HEK293 (cell line): ENCODE results near the gene GPR3.
A peak's percentile ranks its signal among the peaks of the same experiment; 100 is the strongest.

ENCODE experiments used
- BCL11B ChIP-seq: fragments of 450-650 bp; formaldehyde crosslinking; IDR thresholded peaks from 2 replicates; pipeline ENCODE4 v1.5.1; 2016; ENCODE audit warnings: low read depth, missing biosample characterization, missing genetic modification characterization
- HOXA7 ChIP-seq: sonication (generic); formaldehyde crosslinking; IDR thresholded peaks from 2 replicates; pipeline ENCODE4 v1.8.1; 2022; ENCODE audit warnings: missing genetic modification reagents, borderline replicate concordance
- HOXC10 ChIP-seq: sonication (generic); formaldehyde crosslinking; IDR thresholded peaks from 2 replicates; pipeline ENCODE4 v1.8.1; 2023; ENCODE audit warnings: mild to moderate bottlenecking, missing genetic modification reagents
- IKZF3 ChIP-seq: fragments of 450-650 bp; IDR thresholded peaks from 2 replicates; pipeline ENCODE4 v1.5.0; 2018; ENCODE audit warnings: missing biosample characterization, mild to moderate bottlenecking, missing genetic modification characterization, moderate library complexity
- KLF7 ChIP-seq: fragments of 450-650 bp; formaldehyde crosslinking; IDR thresholded peaks from 2 replicates; pipeline ENCODE4 v1.5.1; 2016; ENCODE audit warnings: missing biosample characterization, missing genetic modification characterization, borderline replicate concordance
- MYNN ChIP-seq: fragments of 450-650 bp; formaldehyde crosslinking; IDR thresholded peaks from 2 replicates; pipeline ENCODE4 v1.5.1; 2016; ENCODE audit warnings: missing biosample characterization, missing genetic modification characterization, borderline replicate concordance
- PRDM4 ChIP-seq: fragments of 450-650 bp; formaldehyde crosslinking; IDR thresholded peaks from 2 replicates; pipeline ENCODE4 v1.5.1; 2017; ENCODE audit warnings: missing biosample characterization, missing genetic modification characterization
- TCF7L2 ChIP-seq: IDR thresholded peaks from 2 replicates; pipeline ENCODE4 v1.6.1; 2011; ENCODE audit warnings: low read depth, mild to moderate bottlenecking, inconsistent platforms, low read length, moderate library complexity, borderline replicate concordance
- TSHZ1 ChIP-seq: fragments of 450-650 bp; formaldehyde crosslinking; IDR thresholded peaks from 2 replicates; pipeline ENCODE4 v1.5.1; 2016; ENCODE audit warnings: missing biosample characterization, missing genetic modification characterization, borderline replicate concordance
- YY2 ChIP-seq: fragments of 450-650 bp; formaldehyde crosslinking; IDR thresholded peaks from 2 replicates; pipeline ENCODE4 v1.5.1; 2016; ENCODE audit warnings: missing biosample characterization, missing genetic modification characterization
- ZBTB7A ChIP-seq: fragments of 450-650 bp; formaldehyde crosslinking; IDR thresholded peaks from 2 replicates; pipeline ENCODE4 v1.5.1; 2016; ENCODE audit warnings: low read depth, missing biosample characterization, missing genetic modification characterization
- ZFHX2 ChIP-seq: fragments of 450-650 bp; formaldehyde crosslinking; conservative IDR thresholded peaks from 2 replicates; pipeline ENCODE4 v1.5.1; 2016; ENCODE audit warnings: missing biosample characterization, missing genetic modification characterization
- ZFP37 ChIP-seq: fragments of 450-650 bp; formaldehyde crosslinking; IDR thresholded peaks from 2 replicates; pipeline ENCODE4 v1.5.1; 2016; ENCODE audit warnings: missing biosample characterization, missing genetic modification characterization
- ZFP41 ChIP-seq: fragments of 450-650 bp; formaldehyde crosslinking; IDR thresholded peaks from 2 replicates; pipeline ENCODE4 v1.5.1; 2016; ENCODE audit warnings: missing biosample characterization, missing genetic modification characterization, borderline replicate concordance
- ZNF132 ChIP-seq: fragments of 450-650 bp; formaldehyde crosslinking; IDR thresholded peaks from 2 replicates; pipeline ENCODE4 v1.5.1; 2017; ENCODE audit warnings: missing biosample characterization, missing genetic modification characterization, borderline replicate concordance
- ZNF155 ChIP-seq: fragments of 450-650 bp; formaldehyde crosslinking; IDR thresholded peaks from 2 replicates; pipeline ENCODE4 v1.5.1; 2016; ENCODE audit warnings: missing biosample characterization, missing genetic modification characterization
- ZNF18 ChIP-seq: fragments of 450-650 bp; formaldehyde crosslinking; IDR thresholded peaks from 2 replicates; pipeline ENCODE4 v1.5.1; 2016; ENCODE audit warnings: missing biosample characterization, missing genetic modification characterization
- ZNF223 ChIP-seq: fragments of 450-650 bp; formaldehyde crosslinking; IDR thresholded peaks from 2 replicates; pipeline ENCODE4 v1.5.1; 2016; ENCODE audit warnings: missing biosample characterization, missing genetic modification characterization
- ZNF521 ChIP-seq: fragments of 450-650 bp; formaldehyde crosslinking; IDR thresholded peaks from 2 replicates; pipeline ENCODE4 v1.5.1; 2017; ENCODE audit warnings: missing biosample characterization, mild to moderate bottlenecking, missing genetic modification characterization
- ZNF529 ChIP-seq: fragments of 450-650 bp; formaldehyde crosslinking; IDR thresholded peaks from 2 replicates; pipeline ENCODE4 v1.5.1; 2017; ENCODE audit warnings: missing genetic modification characterization, missing biosample characterization; ENCODE audit not compliant: insufficient replicate concordance
- ZNF596 ChIP-seq: fragments of 450-650 bp; IDR thresholded peaks from 2 replicates; pipeline ENCODE4 v1.5.0; 2018; ENCODE audit warnings: missing biosample characterization, mild to moderate bottlenecking, missing genetic modification characterization, moderate library complexity
- ZNF623 ChIP-seq: fragments of 450-650 bp; formaldehyde crosslinking; IDR thresholded peaks from 2 replicates; pipeline ENCODE4 v1.5.1; 2016; ENCODE audit warnings: missing biosample characterization, missing genetic modification characterization
- ZNF677 ChIP-seq: fragments of 450-650 bp; IDR thresholded peaks from 2 replicates; pipeline ENCODE4 v1.5.0; 2018; ENCODE audit warnings: missing biosample characterization, mild to moderate bottlenecking, missing genetic modification characterization, moderate library complexity
- ZSCAN23 ChIP-seq: fragments of 450-650 bp; formaldehyde crosslinking; IDR thresholded peaks from 2 replicates; pipeline ENCODE4 v1.5.1; 2016; ENCODE audit warnings: missing biosample characterization, missing genetic modification characterization
- ZSCAN5A ChIP-seq: fragments of 450-650 bp; formaldehyde crosslinking; IDR thresholded peaks from 2 replicates; pipeline ENCODE4 v1.5.1; 2016; ENCODE audit warnings: missing biosample characterization, missing genetic modification characterization
- TF ChIP-seq, protein P1 (sequence below): fragments of 450-650 bp; formaldehyde crosslinking; IDR thresholded peaks from 2 replicates; pipeline ENCODE4 v1.5.1; 2016; ENCODE audit warnings: missing biosample characterization, missing genetic modification characterization, low read depth
- TF ChIP-seq, protein P2 (sequence below): fragments of 450-650 bp; IDR thresholded peaks from 2 replicates; pipeline ENCODE4 v1.5.1; 2018; ENCODE audit warnings: missing biosample characterization, mild to moderate bottlenecking, missing genetic modification characterization

Gene GPR3

DNA sequence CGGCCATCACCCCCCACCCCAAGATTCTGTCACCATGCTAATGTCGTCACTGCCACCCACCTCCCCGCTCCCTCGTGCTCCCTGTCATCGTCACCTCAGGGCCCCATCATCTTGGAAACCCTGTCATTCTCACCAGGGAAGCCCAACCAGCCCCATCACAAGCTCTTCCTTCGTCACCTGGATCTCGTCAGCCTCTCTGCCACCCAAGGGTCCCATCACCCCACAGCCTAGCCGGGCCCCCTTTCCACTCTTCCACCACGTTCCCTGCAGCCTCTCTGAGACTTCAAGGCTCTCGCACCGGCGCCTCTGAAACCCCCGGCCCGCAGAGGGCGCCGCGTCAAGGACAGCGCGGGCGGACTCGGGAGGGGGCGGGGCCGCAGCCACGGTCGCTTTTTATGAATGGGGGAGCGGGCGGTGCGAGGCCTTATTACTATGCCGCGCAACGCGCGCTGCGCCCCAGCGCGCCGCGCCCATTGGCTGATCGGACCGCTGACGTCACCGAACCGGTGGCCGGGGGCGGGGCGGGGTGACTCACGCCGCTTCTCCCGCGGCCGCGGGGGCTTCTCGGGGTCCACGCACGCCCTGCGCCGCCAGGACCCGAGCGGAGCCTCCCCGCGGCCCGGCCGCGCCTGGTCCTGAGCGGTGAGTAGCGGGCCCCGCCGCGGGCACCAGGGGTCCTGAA is at the start of gene GPR3 (continued):
- TF ChIP-seq, protein P1, sequence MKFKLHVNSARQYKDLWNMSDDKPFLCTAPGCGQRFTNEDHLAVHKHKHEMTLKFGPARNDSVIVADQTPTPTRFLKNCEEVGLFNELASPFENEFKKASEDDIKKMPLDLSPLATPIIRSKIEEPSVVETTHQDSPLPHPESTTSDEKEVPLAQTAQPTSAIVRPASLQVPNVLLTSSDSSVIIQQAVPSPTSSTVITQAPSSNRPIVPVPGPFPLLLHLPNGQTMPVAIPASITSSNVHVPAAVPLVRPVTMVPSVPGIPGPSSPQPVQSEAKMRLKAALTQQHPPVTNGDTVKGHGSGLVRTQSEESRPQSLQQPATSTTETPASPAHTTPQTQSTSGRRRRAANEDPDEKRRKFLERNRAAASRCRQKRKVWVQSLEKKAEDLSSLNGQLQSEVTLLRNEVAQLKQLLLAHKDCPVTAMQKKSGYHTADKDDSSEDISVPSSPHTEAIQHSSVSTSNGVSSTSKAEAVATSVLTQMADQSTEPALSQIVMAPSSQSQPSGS (tag by site-specific recombination), result peak; percentile 98
- TF ChIP-seq BCL11B (tag by site-specific recombination), result no peak
- no peak for TF ChIP-seq ZSCAN23
- no peak for TF ChIP-seq ZNF155 (tag by site-specific recombination)
- no peak for TF ChIP-seq ZNF521 (tag by site-specific recombination)
- no peak for TF ChIP-seq ZNF623 (tag by site-specific recombination)
- no peak for TF ChIP-seq ZNF18 (tag by site-specific recombination)
- no peak for TF ChIP-seq IKZF3 (tag by site-specific recombination)
- TF ChIP-seq ZBTB7A (tag by site-specific recombination), result no peak
- TF ChIP-seq ZNF132 (tag by site-specific recombination), result no peak
- TF ChIP-seq YY2 (tag by site-specific recombination), result no peak
- TF ChIP-seq ZFP41 (tag by site-specific recombination), result no peak
- TF ChIP-seq ZNF596, result no peak
- no peak for TF ChIP-seq TCF7L2
- no peak for TF ChIP-seq ZNF529 (tag by site-specific recombination)
- TF ChIP-seq ZNF677 (tag by site-specific recombination), result peak; percentile 42; the same call in 1 of the 2 replicates
- peak; percentile 36; the same call in 1 of the 2 replicates for TF ChIP-seq ZFHX2 (tag by site-specific recombination)
- no peak for TF ChIP-seq HOXC10
- no peak for TF ChIP-seq ZNF223 (tag by site-specific recombination)
- TF ChIP-seq, protein P2, sequence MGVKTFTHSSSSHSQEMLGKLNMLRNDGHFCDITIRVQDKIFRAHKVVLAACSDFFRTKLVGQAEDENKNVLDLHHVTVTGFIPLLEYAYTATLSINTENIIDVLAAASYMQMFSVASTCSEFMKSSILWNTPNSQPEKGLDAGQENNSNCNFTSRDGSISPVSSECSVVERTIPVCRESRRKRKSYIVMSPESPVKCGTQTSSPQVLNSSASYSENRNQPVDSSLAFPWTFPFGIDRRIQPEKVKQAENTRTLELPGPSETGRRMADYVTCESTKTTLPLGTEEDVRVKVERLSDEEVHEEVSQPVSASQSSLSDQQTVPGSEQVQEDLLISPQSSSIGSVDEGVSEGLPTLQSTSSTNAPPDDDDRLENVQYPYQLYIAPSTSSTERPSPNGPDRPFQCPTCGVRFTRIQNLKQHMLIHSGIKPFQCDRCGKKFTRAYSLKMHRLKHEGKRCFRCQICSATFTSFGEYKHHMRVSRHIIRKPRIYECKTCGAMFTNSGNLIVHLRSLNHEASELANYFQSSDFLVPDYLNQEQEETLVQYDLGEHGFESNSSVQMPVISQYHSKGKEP (tag by site-specific recombination), result no peak
- no peak for TF ChIP-seq KLF7 (tag by site-specific recombination)
- TF ChIP-seq PRDM4 (tag by site-specific recombination), result no peak
- TF ChIP-seq ZSCAN5A (tag by site-specific recombination), result no peak
- TF ChIP-seq HOXA7 (CRISPR knock-in tag), result no peak
- no peak; the same call in 1 of the 2 replicates for TF ChIP-seq ZFP37 (tag by site-specific recombination)
- TF ChIP-seq MYNN (tag by site-specific recombination), result no peak
- no peak for TF ChIP-seq TSHZ1 (tag by site-specific recombination)
